Measurements from ENCODE around the gene SRPRA.
"Not testable (repeated sequence)": the region's sequence is repeated elsewhere in the genome, so short reads cannot be mapped to it uniquely, and the experiment has no call there.

GRCh38 chr11:126255507-126255906, 13.2 kb downstream of the SRPRA start:
- not testable (repeated sequence) for TF ChIP-seq CTCF, POLR2A, POLR2AphosphoS5 (IDR thresholded peaks at IDR 0.05)

Measured in breast epithelium (tissue), 3 donors.